ENCODE measurements around the gene OSBPL10. TPM values are rescaled to one million over a fixed set of nuclear protein-coding genes. Genes with fewer than 3 reads are reported as not detected.

OSBPL10 gene
- total RNA-seq, 1 donor: 29.0 TPM

- H3K79me2 ChIP-seq (ENCODE audit: insufficient read depth, low read length): no peaks in the 10 kb centered on the region
- H3K4me2 ChIP-seq (ENCODE audit: insufficient read depth, low read length): no peak overlapping the region
- H3K27ac ChIP-seq (ENCODE audit: low read depth, low read length): no peak overlapping the region
- no peak for DNase-seq (ENCODE audit: insufficient read length, low spot score, missing footprints)
- no peaks in the 10 kb centered on the region for H3K36me3 ChIP-seq (ENCODE audit: insufficient read depth, low read length)
- H3K9me3 ChIP-seq (ENCODE audit: low read depth, low read length): no peaks in the 10 kb centered on the region
- H2AFZ ChIP-seq (ENCODE audit: low read length): no peak overlapping the region
- no peak for TF ChIP-seq CTCF (IDR thresholded peaks at IDR 0.05; ENCODE audit: extremely low read depth, low read depth, low read length)
- no peaks in the 10 kb centered on the region for H3K27me3 ChIP-seq (ENCODE audit: insufficient read depth, low read length)
- no peaks in the 10 kb centered on the region for H3K4me1 ChIP-seq (ENCODE audit: insufficient read depth, low read length)
- no peaks in the 10 kb centered on the region for H4K20me1 ChIP-seq (ENCODE audit: insufficient read depth, low read length)
- H3K4me3 ChIP-seq (ENCODE audit: insufficient read depth, low read length): no peak overlapping the region
Observed at GRCh38 chr3:31804251-31805051, 176.6 kb downstream of the OSBPL10 start.

- no peak for TF ChIP-seq CTCF (IDR thresholded peaks at IDR 0.05; ENCODE audit: extremely low read depth, low read depth, low read length)
- Histone ChIP-seq H3K4me3 (ENCODE audit: insufficient read depth, low read length) (no peak overlapping the region), H4K20me1 (ENCODE audit: insufficient read depth, low read length) (no peaks in the 10 kb centered on the region), H3K27me3 (ENCODE audit: insufficient read depth, low read length) (no peaks in the 10 kb centered on the region), H3K36me3 (ENCODE audit: insufficient read depth, low read length) (no peaks in the 10 kb centered on the region), H2AFZ (ENCODE audit: low read length) (no peak overlapping the region), H3K4me1 (ENCODE audit: insufficient read depth, low read length) (no peaks in the 10 kb centered on the region), H3K79me2 (ENCODE audit: insufficient read depth, low read length) (no peaks in the 10 kb centered on the region), H3K9me3 (ENCODE audit: low read depth, low read length) (no peaks in the 10 kb centered on the region), H3K27ac (ENCODE audit: low read depth, low read length) (no peak overlapping the region), H3K4me2 (ENCODE audit: insufficient read depth, low read length) (no peak overlapping the region)
- no peak for DNase-seq (ENCODE audit: insufficient read length, low spot score, missing footprints)
Observed at GRCh38 chr3:31802981-31803740, 177.9 kb downstream of the OSBPL10 start.

GRCh38 chr3:31800436-31800835 lies 180.6 kb downstream of the OSBPL10 start:
- Histone ChIP-seq H3K4me2 (ENCODE audit: insufficient read depth, low read length) (no peak overlapping the region), H4K20me1 (ENCODE audit: insufficient read depth, low read length) (no peaks in the 10 kb centered on the region), H3K4me3 (ENCODE audit: insufficient read depth, low read length) (no peak overlapping the region), H3K27me3 (ENCODE audit: insufficient read depth, low read length) (no peaks in the 10 kb centered on the region), H2AFZ (ENCODE audit: low read length) (no peak overlapping the region), H3K36me3 (ENCODE audit: insufficient read depth, low read length) (no peaks in the 10 kb centered on the region), H3K9me3 (ENCODE audit: low read depth, low read length) (peaks cover 3% of the 10 kb centered on the region), H3K27ac (ENCODE audit: low read depth, low read length) (no peak overlapping the region), H3K4me1 (ENCODE audit: insufficient read depth, low read length) (no peaks in the 10 kb centered on the region), H3K79me2 (ENCODE audit: insufficient read depth, low read length) (no peaks in the 10 kb centered on the region)
- no peak for DNase-seq (ENCODE audit: insufficient read length, low spot score, missing footprints)
- TF ChIP-seq CTCF (IDR thresholded peaks at IDR 0.05; ENCODE audit: extremely low read depth, low read depth, low read length): no peak

GRCh38 chr3:31798840-31799239 lies 182.2 kb downstream of the OSBPL10 start:
- no peak overlapping the region for H3K4me3 ChIP-seq (ENCODE audit: insufficient read depth, low read length)
- H3K27ac ChIP-seq (ENCODE audit: low read depth, low read length): no peak overlapping the region
- no peaks in the 10 kb centered on the region for H3K27me3 ChIP-seq (ENCODE audit: insufficient read depth, low read length)
- peaks cover 3% of the 10 kb centered on the region for H3K9me3 ChIP-seq (ENCODE audit: low read depth, low read length)
- H3K4me1 ChIP-seq (ENCODE audit: insufficient read depth, low read length): no peaks in the 10 kb centered on the region
- H3K4me2 ChIP-seq (ENCODE audit: insufficient read depth, low read length): no peak overlapping the region
- no peak overlapping the region for H2AFZ ChIP-seq (ENCODE audit: low read length)
- H3K36me3 ChIP-seq (ENCODE audit: insufficient read depth, low read length): no peaks in the 10 kb centered on the region
- H3K79me2 ChIP-seq (ENCODE audit: insufficient read depth, low read length): no peaks in the 10 kb centered on the region
- TF ChIP-seq CTCF (IDR thresholded peaks at IDR 0.05; ENCODE audit: extremely low read depth, low read depth, low read length): no peak
- DNase-seq (ENCODE audit: insufficient read length, low spot score, missing footprints): no peak
- H4K20me1 ChIP-seq (ENCODE audit: insufficient read depth, low read length): no peaks in the 10 kb centered on the region
